ENCODE measurements around the gene TPPP3. TPM values are rescaled to one million over a fixed set of nuclear protein-coding genes. Genes with fewer than 3 reads are reported as not detected.

TPPP3 gene
- total and polyA plus RNA-seq, 2 donors (not counting 3 experiments of a cell fraction or from before 2014, with no cell fraction given): 0.33 to 1.3 TPM

- TF ChIP-seq FOS (IDR thresholded peaks at IDR 0.05; ENCODE audit: borderline replicate concordance, insufficient read depth, low read length) (no peak), POLR2A (IDR thresholded peaks at IDR 0.05; ENCODE audit: low read depth, low read length) (no peak), MYC (IDR thresholded peaks at IDR 0.05; ENCODE audit: low read depth, low read length) (no peak), POLR2AphosphoS5 (IDR thresholded peaks at IDR 0.05; ENCODE audit: insufficient read depth, low read depth, low read length) (no peak), GATA2 (IDR thresholded peaks at IDR 0.05; ENCODE audit: insufficient read depth, insufficient read length, low read depth, low read length) (no peak), EZH2 (IDR thresholded peaks at IDR 0.05; ENCODE audit: borderline replicate concordance, low read depth, low read length, severe bottlenecking) (no peak), MAX (IDR thresholded peaks at IDR 0.05; ENCODE audit: insufficient read depth, insufficient read length) (no peak), JUN (IDR thresholded peaks at IDR 0.05; ENCODE audit: borderline replicate concordance, insufficient read depth, insufficient read length, low read depth) (no peak)
- TF ChIP-seq, protein P1, sequence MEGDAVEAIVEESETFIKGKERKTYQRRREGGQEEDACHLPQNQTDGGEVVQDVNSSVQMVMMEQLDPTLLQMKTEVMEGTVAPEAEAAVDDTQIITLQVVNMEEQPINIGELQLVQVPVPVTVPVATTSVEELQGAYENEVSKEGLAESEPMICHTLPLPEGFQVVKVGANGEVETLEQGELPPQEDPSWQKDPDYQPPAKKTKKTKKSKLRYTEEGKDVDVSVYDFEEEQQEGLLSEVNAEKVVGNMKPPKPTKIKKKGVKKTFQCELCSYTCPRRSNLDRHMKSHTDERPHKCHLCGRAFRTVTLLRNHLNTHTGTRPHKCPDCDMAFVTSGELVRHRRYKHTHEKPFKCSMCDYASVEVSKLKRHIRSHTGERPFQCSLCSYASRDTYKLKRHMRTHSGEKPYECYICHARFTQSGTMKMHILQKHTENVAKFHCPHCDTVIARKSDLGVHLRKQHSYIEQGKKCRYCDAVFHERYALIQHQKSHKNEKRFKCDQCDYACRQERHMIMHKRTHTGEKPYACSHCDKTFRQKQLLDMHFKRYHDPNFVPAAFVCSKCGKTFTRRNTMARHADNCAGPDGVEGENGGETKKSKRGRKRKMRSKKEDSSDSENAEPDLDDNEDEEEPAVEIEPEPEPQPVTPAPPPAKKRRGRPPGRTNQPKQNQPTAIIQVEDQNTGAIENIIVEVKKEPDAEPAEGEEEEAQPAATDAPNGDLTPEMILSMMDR (IDR thresholded peaks at IDR 0.05; ENCODE audit: extremely low read depth in 1 of 2, insufficient read depth in 1 of 2, low read depth in 1 of 2, low read length in 2 of 2): no peak
- Histone ChIP-seq H3K36me3 (ENCODE audit: control insufficient read depth in 2 of 2, extremely low read depth in 1 of 2, insufficient read depth in 2 of 2, low read length in 2 of 2) (no peaks in the 10 kb centered on the region), H3K27ac (ENCODE audit: insufficient read depth, low read depth, low read length) (no peak overlapping the region), H3K27me3 (ENCODE audit: control insufficient read depth in 2 of 2, insufficient read depth in 2 of 2, low read length in 2 of 2) (no peaks in the 10 kb centered on the region), H3K4me2 (ENCODE audit: insufficient read depth, low read length) (no peak overlapping the region), H3K4me1 (ENCODE audit: control insufficient read depth, extremely low read depth, insufficient read depth, low read length) (peaks cover 20% of the 10 kb centered on the region), H4K20me1 (replicated peaks; ENCODE audit: control insufficient read depth, extremely low read depth, insufficient read depth, low read length) (no peaks in the 10 kb centered on the region), H3K9ac (replicated peaks; ENCODE audit: extremely low read depth, insufficient read depth, low read length) (no peak overlapping the region), H3K9me3 (replicated peaks; ENCODE audit: control insufficient read depth, insufficient read depth, low read length) (no peaks in the 10 kb centered on the region), H3K4me3 (replicated peaks in 1 of 3; ENCODE audit: insufficient read depth in 1 of 3, low read depth in 1 of 3, low read length in 3 of 3) (no peak overlapping the region), H3K9me1 (replicated peaks; ENCODE audit: control insufficient read depth, extremely low read depth, insufficient read depth, low read length) (no peaks in the 10 kb centered on the region), H3K79me2 (ENCODE audit: control insufficient read depth, insufficient read depth, low read length) (no peaks in the 10 kb centered on the region), H2AFZ (ENCODE audit: low read depth, low read length) (no peak overlapping the region)
- CTCF ChIA-PET: interaction anchor here (1.0 to 1.5 kb wide), 2 partner anchors 23 to 61 kb away, joined by 4 read pairs; no protein-coding TSS in a partner anchor
- intact Hi-C loops (cut with micrococcal nuclease): no loop called here
- no peak for FAIRE-seq
- dilution Hi-C loops (cut with MboI; ENCODE audit: extremely low pct_ligation_motif_present, low sequenced_read_pairs): no loop called here
- POLR2A ChIA-PET: interaction anchor here (0.6 kb wide), 1 partner anchor 29 kb away, joined by 5 read pairs; no protein-coding TSS in a partner anchor
- no peak for DNase-seq (ENCODE audit: low read depth, low spot score)
- BruUV-seq (replicated peaks): no TSS peak
These were observed 11.5 kb upstream of the TPPP3 start for GRCh38 chr16:67404740-67405226.

Data from endothelial cell of umbilical vein (primary cell).